GM12892 (cell line): ENCODE results near the gene NME7.

ENCODE experiments used
- DNase-seq: peaks from one replicate; pipeline ENCODE4 v3.0.0; 2011; ENCODE audit not compliant: insufficient read length
- FAIRE-seq: peaks from 2 replicates; lab custom pipeline; 2011; peaks lifted over from hg19 to GRCh38; lab: Jason Lieb, UNC
- POLR2A ChIP-seq: IDR thresholded peaks from 2 replicates; pipeline ENCODE4 v1.6.1; 2011; ENCODE audit warnings: low read depth, low read length, control low read depth
- POLR2AphosphoS5 ChIP-seq: IDR thresholded peaks from 2 replicates; pipeline ENCODE4 v1.6.1; 2011; ENCODE audit warnings: low read depth, low read length, control low read depth
- TAF1 ChIP-seq: IDR thresholded peaks from 2 replicates; pipeline ENCODE4 v1.6.1; 2011; ENCODE audit warnings: low read depth, mild to moderate bottlenecking, control low read depth, low read length, borderline replicate concordance

The NME7 gene

DNA sequence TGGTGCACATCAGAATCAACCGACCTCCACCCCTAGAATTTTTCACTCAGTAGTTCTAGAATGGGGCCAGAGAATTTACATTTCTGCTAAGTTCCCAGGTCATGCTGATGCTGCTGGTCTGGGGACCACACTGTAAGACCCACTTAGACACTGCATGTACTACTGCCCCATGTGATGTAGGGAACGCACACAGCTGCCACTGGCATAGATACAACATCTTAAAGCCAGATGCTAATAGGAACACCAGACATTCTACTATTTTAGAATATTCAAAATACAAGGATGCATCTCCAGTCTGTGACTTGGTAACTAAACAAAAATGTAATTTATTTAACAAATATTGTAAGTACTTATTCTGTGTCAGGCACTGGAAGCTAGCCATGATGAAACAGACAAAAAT, 275.2 kb downstream of the NME7 start:
- FAIRE-seq (no peak), DNase-seq (no peak)
- TF ChIP-seq POLR2A (no peak), POLR2AphosphoS5 (no peak), TAF1 (no peak)

DNA sequence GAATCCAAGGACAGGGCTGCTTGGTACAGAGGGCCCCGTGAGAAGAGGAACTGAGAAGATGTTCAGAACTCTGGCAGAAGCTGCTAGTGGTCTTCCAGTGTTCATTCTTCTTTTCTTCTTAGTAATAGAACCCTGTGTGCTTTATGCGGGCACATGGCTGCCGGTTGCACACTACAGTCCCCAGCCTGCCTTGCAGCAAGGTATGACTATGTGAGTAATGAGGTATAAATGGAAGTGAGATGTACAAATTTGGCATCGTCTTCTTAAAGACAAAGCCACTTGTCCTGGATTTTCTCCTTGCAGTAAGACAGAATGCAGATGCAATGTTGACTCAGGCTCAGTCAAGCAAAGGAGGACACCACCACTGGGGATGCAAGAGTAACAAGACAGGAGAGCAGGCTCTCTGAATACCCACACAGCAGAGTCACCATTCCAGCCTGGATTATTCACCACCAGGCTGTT, 276.1 kb downstream of the NME7 start:
- FAIRE-seq, result peak; percentile 94
- TF ChIP-seq POLR2A (no peak), POLR2AphosphoS5 (no peak), TAF1 (no peak)
- no peak for DNase-seq

DNA sequence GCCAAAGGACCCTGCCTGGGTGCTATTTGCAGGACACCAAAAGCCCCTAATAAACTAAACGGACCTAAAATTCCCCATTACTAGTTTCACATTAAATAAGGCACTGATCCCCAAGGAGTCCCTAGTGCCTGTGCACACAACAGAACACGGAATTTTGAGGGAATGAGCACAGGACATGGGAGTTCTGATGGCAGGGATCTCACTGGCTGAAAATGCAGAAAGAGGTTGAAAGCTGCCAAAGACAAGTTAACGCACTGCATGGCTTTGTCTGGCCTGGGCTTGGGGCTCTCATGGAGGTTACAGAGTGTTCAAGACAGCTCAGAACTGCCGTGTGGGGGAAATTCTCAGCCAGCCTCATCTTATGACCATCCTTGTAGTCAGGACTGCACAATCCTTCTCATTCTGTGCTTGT, 276.7 kb downstream of the NME7 start:
- no peak; the same call in 1 of the 2 replicates for TF ChIP-seq TAF1
- peak; percentile 48; the same call in 1 of the 2 replicates for TF ChIP-seq POLR2AphosphoS5
- DNase-seq (no peak), FAIRE-seq (no peak)

- TF ChIP-seq POLR2A (no peak), POLR2AphosphoS5 (no peak), TAF1 (no peak)
- DNase-seq, result no peak
These were observed 277.2 kb downstream of the NME7 start for GRCh38 chr1:169090308-169090899.

GRCh38 chr1:169089776-169090175, 277.8 kb downstream of the NME7 start:
- FAIRE-seq (no peak), DNase-seq (no peak)
- no peak for TF ChIP-seq POLR2A
- no peak for TF ChIP-seq TAF1
- TF ChIP-seq POLR2AphosphoS5, result no peak

More at GRCh38 chr1:169090308-169090899, 277.2 kb downstream of the NME7 start:
- peak; percentile 75 for FAIRE-seq

GRCh38 chr1:169087876-169088275, 279.7 kb downstream of the NME7 start:
- DNase-seq, result no peak
- FAIRE-seq, result no peak
- TF ChIP-seq POLR2AphosphoS5 (no peak), TAF1 (no peak), POLR2A (no peak)

- DNase-seq (no peak), FAIRE-seq (peak; percentile 46)
- no peak for TF ChIP-seq TAF1
- no peak for TF ChIP-seq POLR2A
- TF ChIP-seq POLR2AphosphoS5, result no peak
These were observed 280.8 kb downstream of the NME7 start for GRCh38 chr1:169086603-169087455.

- TF ChIP-seq POLR2AphosphoS5 (no peak), TAF1 (no peak), POLR2A (no peak)
- DNase-seq (no peak), FAIRE-seq (no peak)
These were observed 281.7 kb downstream of the NME7 start for GRCh38 chr1:169085911-169086310.
